Measurements from ENCODE around the gene MTCH2. TPM values are rescaled to one million over a fixed set of nuclear protein-coding genes. Genes with fewer than 3 reads are reported as not detected.

The MTCH2 gene
- total RNA-seq, 1 donor from 2014 or later = 83.6 TPM

DNA sequence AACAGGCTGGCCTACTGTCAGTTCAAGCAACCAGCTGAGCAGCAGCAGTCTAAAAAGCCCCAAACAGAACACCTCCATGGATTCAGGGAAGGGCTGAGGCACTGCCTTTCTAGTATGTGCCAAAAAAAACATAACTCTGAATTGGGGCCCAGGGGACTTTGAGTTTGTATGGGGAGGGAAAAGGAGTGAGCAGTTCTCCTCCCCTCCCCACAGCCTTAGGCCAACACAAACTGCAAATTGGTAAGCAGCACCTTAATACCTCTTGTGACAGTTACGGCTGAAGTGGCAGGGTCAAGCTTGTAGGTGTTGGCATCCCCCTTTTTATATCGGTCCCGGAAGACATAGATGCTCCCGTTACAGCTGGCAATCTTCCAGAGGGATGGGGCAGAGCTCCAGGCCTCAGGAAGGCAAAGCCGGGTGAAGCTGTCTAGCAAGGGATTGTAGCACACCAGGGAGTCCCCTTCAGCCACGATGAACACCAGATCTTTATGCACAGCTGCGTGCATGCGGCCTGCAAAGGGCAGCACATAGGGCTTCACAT, 69.6 kb downstream of the MTCH2 start:
- Mint-ChIP-seq H3K36me3 (peaks cover 21% of the 10 kb centered on the region), H3K4me3 (no peak overlapping the region), H3K9me3 (no peaks in the 10 kb centered on the region), H3K27me3 (ENCODE audit: insufficient read depth, low read depth) (peaks cover 6% of the 10 kb centered on the region), H3K4me1 (peaks cover 16% of the 10 kb centered on the region), H3K27ac (no peak overlapping the region)
- H3F3A ChIP-seq (ENCODE audit: low read depth) = peaks cover 9% of the 10 kb centered on the region
- H3K27me3 ChIP-seq = no peaks in the 10 kb centered on the region
- no peaks in the 10 kb centered on the region for H3K9me3 ChIP-seq (ENCODE audit: low read depth)
- H3K4me2 ChIP-seq = no peak overlapping the region
- H3K4me3 ChIP-seq = no peak overlapping the region
- TF ChIP-seq, protein P1, sequence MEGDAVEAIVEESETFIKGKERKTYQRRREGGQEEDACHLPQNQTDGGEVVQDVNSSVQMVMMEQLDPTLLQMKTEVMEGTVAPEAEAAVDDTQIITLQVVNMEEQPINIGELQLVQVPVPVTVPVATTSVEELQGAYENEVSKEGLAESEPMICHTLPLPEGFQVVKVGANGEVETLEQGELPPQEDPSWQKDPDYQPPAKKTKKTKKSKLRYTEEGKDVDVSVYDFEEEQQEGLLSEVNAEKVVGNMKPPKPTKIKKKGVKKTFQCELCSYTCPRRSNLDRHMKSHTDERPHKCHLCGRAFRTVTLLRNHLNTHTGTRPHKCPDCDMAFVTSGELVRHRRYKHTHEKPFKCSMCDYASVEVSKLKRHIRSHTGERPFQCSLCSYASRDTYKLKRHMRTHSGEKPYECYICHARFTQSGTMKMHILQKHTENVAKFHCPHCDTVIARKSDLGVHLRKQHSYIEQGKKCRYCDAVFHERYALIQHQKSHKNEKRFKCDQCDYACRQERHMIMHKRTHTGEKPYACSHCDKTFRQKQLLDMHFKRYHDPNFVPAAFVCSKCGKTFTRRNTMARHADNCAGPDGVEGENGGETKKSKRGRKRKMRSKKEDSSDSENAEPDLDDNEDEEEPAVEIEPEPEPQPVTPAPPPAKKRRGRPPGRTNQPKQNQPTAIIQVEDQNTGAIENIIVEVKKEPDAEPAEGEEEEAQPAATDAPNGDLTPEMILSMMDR (IDR thresholded peaks at IDR 0.05) = no peak
- TF ChIP-seq EZH2phosphoT487 (IDR thresholded peaks at IDR 0.05) = no peak
- no peak for TF ChIP-seq EZH2 (IDR thresholded peaks at IDR 0.05)
- peaks cover 5% of the 10 kb centered on the region for H3K36me3 ChIP-seq
- H2AFZ ChIP-seq (replicated peaks) = no peak overlapping the region
- no peak overlapping the region for H3K9ac ChIP-seq
- peaks cover 4% of the 10 kb centered on the region for H4K20me1 ChIP-seq (ENCODE audit: low read depth)
- H3K27ac ChIP-seq = no peak overlapping the region
- DNase-seq (ENCODE audit: low spot score) = no peak
- H3K4me1 ChIP-seq = peaks cover 6% of the 10 kb centered on the region
- peaks cover 30% of the 10 kb centered on the region for H3K79me2 ChIP-seq (ENCODE audit: low read depth)

DNA sequence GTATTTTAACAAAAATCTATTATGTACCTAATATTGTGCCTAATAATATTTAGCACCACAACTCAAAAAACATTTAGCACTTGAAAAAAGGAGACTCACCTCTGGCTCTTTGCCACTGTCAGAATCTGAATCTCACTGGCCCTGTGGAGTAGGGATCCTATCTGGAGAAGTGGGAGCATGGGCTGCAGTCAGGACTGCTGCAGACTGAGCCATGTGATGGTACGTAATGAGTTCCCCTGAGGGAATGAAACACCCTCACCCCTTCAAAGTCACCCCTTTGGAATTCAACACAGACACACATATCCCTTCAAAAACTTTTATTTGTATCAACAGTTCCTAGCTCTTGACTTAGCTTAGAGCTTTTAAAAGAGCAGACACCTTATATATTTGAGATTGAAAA, 70.5 kb downstream of the MTCH2 start:
- no peak for DNase-seq (ENCODE audit: low spot score)
- no peak overlapping the region for H3K27ac Mint-ChIP-seq

DNA sequence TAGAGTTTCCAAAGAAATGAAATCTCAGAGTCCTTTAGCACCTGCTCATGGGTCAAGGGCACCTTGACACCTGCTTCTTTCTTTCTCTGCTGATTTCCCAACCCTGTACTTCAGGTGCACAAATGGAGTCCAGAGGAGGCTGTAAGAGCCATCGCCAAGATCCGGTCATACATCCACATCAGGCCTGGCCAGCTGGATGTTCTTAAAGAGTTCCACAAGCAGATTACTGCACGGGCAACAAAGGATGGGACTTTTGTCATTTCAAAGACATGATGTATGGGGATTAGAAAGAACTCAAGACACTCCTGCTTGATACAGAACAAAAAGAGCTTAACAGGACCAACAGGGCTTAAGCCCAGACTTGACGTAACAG, 71.0 kb downstream of the MTCH2 start:
- Histone ChIP-seq H3K9ac (no peak overlapping the region), H4K20me1 (ENCODE audit: low read depth) (peaks cover 4% of the 10 kb centered on the region), H3K79me2 (ENCODE audit: low read depth) (peaks cover 30% of the 10 kb centered on the region), H2AFZ (replicated peaks) (no peak overlapping the region), H3K4me1 (no peaks in the 10 kb centered on the region), H3K4me2 (no peak overlapping the region), H3K27me3 (no peaks in the 10 kb centered on the region), H3K4me3 (no peak overlapping the region), H3K27ac (no peak overlapping the region), H3K9me3 (ENCODE audit: low read depth) (no peaks in the 10 kb centered on the region), H3F3A (ENCODE audit: low read depth) (peaks cover 6% of the 10 kb centered on the region), H3K36me3 (peaks cover 5% of the 10 kb centered on the region)
- H3K36me3 Mint-ChIP-seq = peaks cover 20% of the 10 kb centered on the region
- H3K27me3 Mint-ChIP-seq (ENCODE audit: insufficient read depth, low read depth) = peaks cover 7% of the 10 kb centered on the region
- TF ChIP-seq EZH2 (IDR thresholded peaks at IDR 0.05) (no peak), EZH2phosphoT487 (IDR thresholded peaks at IDR 0.05) (no peak)
- TF ChIP-seq, protein P1 (IDR thresholded peaks at IDR 0.05) = no peak
- H3K4me1 Mint-ChIP-seq = peaks cover 11% of the 10 kb centered on the region
- peak overlapping the region; percentile 34 for H3K27ac Mint-ChIP-seq
- DNase-seq (ENCODE audit: low spot score) = no peak
- H3K9me3 Mint-ChIP-seq = no peaks in the 10 kb centered on the region
- H3K4me3 Mint-ChIP-seq = no peak overlapping the region

More for the DNA sequence above, 70.5 kb downstream of the MTCH2 start:
- no peak overlapping the region for H3K4me3 ChIP-seq
- no peak overlapping the region for H3K27ac ChIP-seq
- H3K27me3 ChIP-seq = no peaks in the 10 kb centered on the region
- peaks cover 4% of the 10 kb centered on the region for H3K27me3 Mint-ChIP-seq (ENCODE audit: insufficient read depth, low read depth)
- H3K4me3 Mint-ChIP-seq = no peak overlapping the region
- peaks cover 4% of the 10 kb centered on the region for H4K20me1 ChIP-seq (ENCODE audit: low read depth)
- H3K4me2 ChIP-seq = no peak overlapping the region
- TF ChIP-seq EZH2phosphoT487 (IDR thresholded peaks at IDR 0.05) = no peak
- TF ChIP-seq, protein P1 (IDR thresholded peaks at IDR 0.05) = no peak
- TF ChIP-seq EZH2 (IDR thresholded peaks at IDR 0.05) = no peak
- H3K9ac ChIP-seq = peak overlapping the region; percentile 18
- no peaks in the 10 kb centered on the region for H3K9me3 ChIP-seq (ENCODE audit: low read depth)
- no peak overlapping the region for H2AFZ ChIP-seq (replicated peaks)
- H3F3A ChIP-seq (ENCODE audit: low read depth) = peaks cover 6% of the 10 kb centered on the region
- peaks cover 5% of the 10 kb centered on the region for H3K36me3 ChIP-seq
- peaks cover 16% of the 10 kb centered on the region for H3K36me3 Mint-ChIP-seq
- peaks cover 30% of the 10 kb centered on the region for H3K79me2 ChIP-seq (ENCODE audit: low read depth)
- no peaks in the 10 kb centered on the region for H3K4me1 ChIP-seq
- H3K9me3 Mint-ChIP-seq = no peaks in the 10 kb centered on the region
- peaks cover 8% of the 10 kb centered on the region for H3K4me1 Mint-ChIP-seq

All from neural progenitor cell (in vitro differentiated cells).